GM21360 (cell line): ENCODE measurements around the gene PLAA.

ENCODE experiments used
- ATAC-seq: cut with Tn5 transposase; IDR thresholded peaks from one replicate; pipeline ENCODE4 v1.9.1; 2021; ENCODE audit warnings: mild to moderate bottlenecking, moderate library complexity; ENCODE audit not compliant: unreplicated experiment

Gene PLAA

DNA sequence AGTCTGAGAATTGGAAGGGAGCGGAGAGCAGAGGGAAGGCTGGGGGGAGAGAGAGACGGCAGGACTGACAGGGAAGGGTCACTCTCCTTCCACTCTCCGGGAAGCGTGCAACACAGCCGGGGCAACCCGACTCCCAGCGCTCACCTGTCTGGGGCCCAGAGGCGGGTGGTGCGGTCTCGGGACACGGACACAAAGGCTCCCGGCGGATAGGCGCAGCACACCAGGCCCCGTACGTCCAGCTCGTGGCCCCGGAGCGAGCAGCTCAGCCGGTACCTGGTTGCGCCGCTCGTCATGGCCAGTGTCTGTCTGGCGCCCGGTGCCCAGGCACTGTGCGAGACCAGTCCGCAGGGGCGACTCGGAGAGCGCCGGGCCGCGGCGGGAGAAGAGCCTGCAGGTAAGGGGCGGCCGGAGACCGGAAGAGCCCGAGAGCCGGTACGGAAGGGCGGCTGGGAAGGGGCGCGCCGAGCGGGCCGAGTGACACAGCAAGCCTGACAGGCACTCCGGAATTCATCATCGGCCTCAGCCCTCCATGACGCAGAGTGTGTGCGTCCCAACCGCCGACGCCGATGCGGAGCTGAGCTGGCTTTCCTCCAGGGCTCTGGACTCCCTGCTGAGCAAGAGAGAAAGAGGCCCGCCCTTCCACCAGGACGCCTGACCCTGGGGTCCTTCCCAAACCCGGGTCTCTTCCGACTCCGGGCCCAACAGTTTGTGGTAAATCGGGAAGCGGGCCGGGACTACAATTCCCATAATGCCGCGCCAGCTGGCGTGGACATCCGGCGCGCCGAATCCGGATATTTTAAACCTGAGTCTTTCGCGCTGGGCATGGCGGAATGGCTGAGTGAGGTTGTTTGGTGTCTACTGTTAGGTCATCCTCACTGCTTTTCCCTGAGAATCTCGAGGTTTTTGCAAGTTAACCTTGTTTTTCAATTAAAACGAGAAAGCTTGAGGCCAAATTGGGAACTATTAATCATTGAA is at the start of gene PLAA:
Gene PLAA, minus strand, starts transcription at position 490 of the 975 bp plus-strand sequence. Its CDS starts 197 bp downstream, at position 293.
- peak; percentile 98 for ATAC-seq

DNA sequence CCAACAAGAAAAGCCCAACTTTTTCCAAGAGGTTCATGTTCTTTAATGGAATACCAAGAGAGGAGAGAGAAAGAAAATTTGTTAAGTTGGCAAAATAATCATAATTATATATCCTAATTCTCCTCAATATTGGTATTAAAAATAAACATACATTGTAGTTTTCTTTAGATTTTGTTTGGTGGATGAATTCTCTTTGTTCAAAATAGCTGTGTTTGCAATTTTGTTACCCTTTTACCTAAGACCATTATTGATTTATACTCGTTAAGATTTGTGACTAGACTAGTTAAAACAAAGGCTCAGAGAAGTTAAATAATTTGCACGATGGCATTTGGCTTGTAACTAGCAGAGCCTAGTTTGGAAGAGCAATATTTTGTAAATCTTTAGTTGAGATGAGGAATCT is 48.8 kb upstream of the PLAA start:
- ATAC-seq: no peak

DNA sequence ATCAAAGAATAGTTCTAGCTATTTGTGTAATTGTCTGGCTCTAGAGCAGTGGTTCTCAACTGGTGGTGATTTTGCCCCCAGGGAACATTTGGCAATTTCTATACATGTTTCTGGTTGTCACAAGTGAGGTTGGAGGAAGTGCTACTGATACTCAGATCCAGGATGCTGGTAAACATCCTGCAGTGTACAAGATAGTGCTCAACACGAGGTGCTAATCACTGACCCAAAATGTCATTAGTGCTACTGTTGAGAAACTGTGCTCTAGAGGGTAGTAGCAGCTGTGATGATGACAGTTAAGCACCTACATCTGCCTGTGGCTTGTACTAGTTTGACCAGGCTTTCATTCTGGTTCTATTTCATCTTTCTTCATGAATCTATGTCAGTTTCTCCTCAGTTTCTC is 36.3 kb upstream of the PLAA start:
- ATAC-seq: peak; percentile 65

DNA sequence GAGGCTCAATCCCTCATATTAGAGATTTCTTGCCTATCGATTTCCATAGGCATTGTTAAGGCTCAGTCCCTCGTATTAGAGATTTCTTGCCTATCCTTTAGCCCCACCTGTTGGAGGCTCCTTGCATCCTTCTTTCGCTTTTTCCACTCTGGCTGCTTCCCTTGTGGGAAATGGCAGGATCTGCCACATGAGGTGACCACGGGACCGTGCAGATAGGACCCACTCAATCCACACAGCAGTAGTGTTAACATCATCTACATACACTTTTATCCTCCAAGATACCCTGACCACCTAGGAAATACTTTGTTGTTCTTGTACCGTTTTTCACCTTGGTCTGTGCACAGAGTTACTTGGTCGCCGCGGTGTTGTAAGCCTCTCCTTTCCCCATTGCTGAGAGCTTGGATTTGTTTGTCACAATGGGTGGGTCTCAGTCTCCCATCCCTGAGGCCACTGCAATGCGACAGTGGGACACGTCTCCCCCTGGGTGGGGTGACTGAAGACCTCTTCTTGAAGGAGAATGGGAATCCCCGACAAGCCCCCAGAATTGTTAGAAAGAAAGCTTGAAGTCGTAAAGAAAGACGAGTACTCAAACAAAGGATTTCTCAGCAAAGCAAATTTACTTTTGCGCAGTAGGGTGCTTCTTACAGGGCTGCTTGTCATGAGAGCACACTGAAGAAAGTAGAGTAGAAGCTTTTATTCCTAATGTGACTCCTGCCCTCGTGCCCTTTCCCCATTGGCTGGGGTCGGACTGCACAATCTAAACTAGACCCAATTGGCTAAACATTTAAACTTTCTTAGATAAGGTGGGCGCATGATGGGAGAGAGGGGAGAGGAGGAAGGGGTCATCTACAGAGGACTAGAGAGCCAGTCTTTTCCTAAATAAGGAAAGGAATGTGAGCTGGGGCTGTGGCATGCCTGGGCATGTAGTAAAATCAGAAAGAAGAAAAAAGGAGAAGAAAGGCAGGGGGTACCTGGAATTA is 29.0 kb upstream of the PLAA start:
- no peak for ATAC-seq

DNA sequence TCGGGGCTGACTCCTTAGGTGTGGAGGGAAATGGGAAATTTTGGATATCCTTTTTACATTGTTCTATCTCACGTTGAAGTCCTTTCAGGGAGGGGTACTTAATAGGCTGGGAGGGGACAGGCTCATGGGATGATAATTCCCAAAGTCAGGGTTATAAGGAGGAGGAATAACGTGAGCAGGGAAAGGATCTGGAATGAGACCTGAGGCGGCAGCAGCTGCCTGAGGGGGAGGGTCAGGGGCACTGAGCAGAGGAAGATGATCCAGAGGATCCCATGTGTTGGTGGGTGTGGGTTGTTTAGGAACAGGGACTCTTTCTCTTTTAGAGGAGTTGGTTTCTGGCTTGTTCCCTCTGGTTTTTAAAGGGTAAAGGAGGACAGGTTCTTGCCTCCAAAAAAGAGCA is 27.9 kb upstream of the PLAA start:
- no peak for ATAC-seq

DNA sequence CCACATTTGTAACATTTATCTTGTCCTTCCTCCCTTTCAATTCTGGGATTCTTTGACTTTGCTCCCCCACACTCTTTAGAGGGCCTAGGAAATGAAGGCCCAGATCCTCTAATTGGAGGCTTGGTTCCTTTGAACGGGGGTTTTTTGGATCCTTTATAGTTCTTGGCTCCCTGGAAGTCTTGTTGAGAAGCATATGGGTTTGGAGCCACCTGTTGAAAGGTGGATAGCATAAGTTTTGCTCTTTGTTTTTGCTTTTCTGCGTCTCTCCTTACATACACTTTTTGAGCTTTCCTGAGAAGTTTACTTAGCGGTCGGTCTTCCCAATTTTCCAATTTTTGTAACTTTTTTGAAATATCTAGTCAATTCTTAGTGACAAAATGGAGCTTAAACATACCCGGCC is 26.9 kb upstream of the PLAA start:
- no peak for ATAC-seq

DNA sequence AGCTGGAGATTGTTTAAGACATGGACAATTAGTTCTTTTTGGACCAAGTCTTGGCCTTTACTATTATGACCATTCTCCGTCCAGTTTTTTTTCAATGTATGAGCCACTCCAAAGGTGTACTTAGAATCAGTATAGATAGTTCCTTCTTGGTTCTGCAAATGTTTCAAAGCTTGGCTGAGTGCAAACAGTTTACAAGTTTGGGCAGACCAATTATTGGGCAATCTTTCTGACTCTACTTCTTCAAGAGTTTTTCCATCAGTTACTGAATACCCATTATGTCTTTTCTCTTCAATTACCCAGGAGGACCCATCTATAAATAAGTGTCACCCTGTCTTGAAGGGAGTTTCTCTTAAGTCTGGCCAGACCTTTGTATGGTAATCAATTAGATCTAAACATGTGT is 24.7 kb upstream of the PLAA start:
- no peak for ATAC-seq

DNA sequence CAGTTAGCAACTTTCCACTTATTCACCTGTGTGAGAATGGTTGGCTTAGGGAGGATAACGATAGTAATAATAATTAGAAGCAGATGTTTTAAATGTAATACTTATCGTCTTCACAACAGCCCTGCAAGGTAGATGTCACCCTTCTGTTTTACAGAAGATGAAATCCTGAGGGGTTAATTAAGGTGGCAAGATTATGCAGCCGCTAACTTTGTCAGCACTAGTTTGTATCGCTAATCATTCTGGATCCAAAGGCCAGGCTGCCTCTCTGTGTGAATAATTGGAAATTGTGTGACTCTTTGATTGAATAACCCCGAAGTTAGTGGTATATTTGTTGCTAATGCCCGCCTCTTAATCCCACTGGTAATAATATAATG is 9.8 kb upstream of the PLAA start:
- ATAC-seq: no peak

DNA sequence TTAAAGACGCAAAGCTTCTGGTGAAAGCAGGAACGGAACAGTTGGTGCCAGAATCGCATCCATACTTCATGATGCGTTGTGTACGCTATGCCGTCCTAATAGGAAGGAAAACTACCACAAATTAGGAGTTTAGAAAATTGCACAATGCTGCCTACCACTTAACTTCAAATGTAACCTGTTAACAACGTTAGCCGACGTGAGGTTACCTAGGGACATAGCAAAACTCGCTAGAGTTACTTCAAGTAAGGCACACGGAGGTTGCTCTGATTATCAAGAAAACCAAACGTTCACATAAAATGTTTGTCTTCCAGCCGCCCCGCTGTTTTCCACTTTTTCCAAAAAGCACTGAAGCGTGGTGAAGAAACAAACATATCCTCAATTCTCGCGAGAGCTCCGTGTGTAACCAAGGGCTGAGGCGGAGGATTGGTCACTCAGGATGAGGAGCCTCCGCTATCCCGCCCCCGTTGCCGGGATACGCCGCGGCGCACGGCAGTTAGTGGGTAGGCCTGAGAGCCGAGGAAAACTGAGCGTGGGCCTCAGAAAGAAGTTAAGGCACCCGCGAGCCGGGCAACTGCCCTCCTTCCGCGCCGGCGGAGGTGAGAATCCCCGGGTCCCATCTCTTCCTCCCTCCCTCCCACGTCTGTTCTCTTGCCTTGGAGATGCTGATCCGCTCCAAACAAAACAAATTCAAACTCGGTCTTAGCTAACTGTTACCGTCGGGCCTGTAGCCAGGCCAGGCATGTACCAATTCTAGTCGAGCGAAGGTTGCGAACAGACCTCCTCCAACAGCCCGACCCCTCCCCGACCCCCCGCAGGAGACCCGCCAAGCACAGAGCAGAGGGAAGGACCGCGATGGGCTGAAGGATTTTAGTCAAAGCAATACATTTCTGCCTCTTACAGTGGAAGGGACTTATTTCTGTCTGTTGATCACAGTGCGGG is 9.1 kb upstream of the PLAA start, which contains the start of gene IFT74:
Gene IFT74, plus strand, starts transcription at position 492 of the 939 bp plus-strand sequence. CDS start 5,556 bp downstream, outside the sequence.
- ATAC-seq: peak; percentile 99

DNA sequence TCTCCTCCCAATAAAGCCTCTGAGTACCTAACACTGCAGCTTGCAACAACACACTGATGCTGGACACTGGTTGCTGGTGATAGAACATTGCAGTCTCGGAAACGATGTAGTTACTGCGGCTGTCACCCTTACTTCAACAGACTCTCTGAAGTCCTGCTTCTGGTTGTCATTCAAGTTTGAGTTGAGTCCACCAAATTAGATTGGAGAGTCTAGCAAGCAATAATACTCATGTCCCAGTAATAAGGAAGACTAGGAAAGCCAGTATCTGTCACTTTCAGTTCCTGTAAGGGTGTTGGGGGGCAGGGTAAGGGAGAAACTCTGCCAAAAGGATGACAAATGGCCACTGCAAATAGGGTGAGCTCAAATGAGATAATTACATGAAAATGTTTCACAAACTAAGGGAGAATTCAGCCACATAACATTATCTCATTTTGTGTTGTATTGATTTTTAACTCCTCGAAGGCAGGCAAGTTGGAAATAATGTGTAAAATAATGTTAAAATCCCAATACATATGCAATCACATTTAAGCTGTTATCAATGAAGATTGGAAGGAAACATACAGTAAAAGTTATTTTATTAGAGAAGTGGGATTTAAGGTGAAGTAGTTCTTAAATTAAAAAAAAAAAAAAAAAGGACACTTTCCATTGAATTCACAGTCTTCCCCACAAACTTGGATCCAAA is 8.3 kb upstream of the PLAA start:
- ATAC-seq: no peak

DNA sequence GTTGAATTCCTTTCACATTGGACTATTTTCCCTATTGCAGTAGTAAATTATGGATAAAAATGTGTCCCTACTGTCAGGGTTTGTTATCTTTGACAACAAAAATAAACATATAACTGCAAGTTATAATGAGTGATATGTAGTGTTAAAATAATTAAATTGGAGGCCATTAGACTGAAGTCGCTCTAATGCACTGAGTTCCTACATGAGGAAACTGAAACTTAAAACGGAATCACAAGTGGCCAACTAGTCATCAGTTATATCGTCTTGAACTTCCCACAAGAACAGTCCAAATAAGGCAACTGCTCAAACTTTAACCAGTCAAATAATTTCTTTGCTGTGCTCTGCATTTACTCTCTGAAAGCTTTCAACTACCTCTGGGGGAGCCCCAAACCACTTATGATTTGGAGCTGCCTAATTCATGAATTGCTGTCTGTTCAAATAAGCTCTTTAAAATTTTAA is 7.0 kb upstream of the PLAA start:
- no peak for ATAC-seq

DNA sequence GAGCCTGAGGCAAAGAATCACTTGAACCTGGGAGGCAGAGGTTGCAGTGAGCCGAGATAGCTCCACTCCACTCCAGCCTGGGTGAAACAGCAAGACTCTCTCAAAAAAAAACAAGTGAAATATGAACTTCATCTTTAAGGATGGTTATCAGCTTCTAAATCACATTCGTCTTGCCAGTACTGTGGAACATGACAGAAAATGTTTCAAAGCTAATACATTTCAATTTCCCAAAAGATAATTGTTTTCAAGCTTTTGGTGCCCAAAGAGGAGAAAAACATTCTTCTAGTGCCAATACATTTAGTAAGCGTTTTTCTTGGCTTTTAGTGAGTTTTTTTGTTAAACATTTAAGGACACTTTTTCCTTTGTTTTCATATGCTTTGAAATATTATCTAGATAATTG is 4.8 kb upstream of the PLAA start:
- no peak for ATAC-seq

DNA sequence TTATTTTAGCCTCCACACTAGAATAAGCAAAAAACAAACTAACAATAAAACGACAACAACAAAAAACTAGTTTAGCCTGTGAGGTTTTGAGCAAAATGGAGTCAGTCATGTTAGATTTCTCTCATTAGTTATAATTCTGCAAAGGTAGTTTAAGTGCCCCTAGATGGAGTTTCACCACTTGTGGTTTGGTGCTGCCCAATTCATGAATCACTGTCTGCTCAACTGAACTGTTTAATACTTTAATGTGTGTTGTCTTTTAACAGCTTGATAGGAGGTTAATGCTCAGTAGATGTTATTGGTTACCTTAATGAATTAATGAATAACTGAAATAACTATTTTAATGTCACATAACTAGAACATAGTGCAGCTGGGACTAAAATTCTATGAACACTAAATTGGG is 3.5 kb upstream of the PLAA start:
- ATAC-seq: no peak

DNA sequence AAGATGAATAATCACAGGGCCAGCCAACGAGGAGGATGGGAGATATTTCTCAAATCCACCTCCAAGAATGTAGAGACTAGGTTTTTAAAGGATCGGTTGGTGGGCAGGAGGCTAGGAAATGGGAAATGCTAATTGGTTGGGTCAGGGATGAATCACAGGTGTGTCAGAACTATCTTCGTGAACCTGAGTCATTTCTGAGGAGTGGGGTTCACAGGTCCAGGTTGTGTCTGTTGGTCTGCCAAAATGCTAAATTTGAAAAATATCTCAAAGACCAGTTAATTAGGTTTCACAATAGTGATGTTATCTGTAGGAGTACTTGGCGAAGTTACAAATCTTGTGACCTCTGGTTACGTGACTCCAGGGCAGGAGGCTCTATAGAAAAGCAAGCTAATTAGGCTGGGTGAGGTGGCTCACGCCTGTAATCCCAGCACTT is 2.6 kb upstream of the PLAA start:
- no peak for ATAC-seq

DNA sequence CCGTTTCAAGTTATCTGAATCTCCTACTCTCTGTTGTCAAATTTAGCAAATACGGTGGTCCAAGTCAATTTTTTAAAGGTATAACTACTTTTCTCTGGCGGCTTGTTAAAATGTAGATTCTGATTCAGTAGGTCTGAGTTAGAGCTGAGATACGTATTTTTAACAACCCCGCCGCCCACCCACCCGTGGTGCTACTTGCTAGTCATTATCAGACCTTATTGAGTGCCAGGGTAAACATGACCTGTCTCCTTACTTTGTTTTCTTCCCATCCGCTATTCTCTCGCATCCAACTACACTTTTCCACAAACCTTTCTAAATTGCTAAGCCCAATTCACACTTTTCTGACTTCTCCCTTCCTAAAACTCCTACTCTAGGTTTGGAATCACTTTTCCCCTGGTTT is 694 bp upstream of the PLAA start:
- ATAC-seq: no peak

DNA sequence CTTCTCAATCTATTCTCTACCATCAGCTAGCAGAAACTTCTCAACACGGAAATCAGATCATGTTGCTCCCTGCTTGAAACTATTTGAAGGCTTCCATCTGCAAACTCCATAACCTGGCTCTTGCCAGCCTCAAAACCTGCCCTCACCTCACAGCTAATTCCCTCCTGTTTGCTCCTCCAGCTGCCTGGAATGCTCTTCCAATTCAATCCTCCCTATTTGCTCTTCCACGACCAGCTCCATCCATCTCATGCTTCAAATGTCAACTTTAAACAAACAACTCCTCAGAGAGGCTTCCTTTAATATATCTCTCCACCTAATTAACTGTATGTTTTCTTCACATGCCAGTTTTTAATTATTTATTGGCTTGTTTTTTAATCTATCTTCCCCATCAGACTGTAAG is 1.5 kb downstream of the PLAA start:
- no peak for ATAC-seq

DNA sequence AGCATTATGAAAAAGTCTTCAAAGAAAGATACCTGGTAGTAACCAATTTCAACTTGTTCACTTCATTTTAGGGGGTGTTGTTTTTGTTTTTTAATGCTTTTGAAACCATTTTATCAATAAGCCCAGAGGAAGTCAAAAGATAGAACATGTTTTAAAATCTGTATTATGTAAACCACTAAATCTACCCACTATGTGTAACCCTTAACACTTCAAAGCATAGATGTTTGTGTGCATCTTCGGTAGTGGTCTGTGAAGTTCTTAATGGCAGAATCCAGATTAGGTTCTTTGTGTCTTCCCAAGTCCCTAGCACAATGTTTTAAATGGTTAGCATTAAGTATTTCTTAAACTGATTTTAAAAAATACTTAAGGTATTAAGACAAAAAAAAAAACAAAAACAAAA is 6.3 kb downstream of the PLAA start:
- ATAC-seq: no peak

DNA sequence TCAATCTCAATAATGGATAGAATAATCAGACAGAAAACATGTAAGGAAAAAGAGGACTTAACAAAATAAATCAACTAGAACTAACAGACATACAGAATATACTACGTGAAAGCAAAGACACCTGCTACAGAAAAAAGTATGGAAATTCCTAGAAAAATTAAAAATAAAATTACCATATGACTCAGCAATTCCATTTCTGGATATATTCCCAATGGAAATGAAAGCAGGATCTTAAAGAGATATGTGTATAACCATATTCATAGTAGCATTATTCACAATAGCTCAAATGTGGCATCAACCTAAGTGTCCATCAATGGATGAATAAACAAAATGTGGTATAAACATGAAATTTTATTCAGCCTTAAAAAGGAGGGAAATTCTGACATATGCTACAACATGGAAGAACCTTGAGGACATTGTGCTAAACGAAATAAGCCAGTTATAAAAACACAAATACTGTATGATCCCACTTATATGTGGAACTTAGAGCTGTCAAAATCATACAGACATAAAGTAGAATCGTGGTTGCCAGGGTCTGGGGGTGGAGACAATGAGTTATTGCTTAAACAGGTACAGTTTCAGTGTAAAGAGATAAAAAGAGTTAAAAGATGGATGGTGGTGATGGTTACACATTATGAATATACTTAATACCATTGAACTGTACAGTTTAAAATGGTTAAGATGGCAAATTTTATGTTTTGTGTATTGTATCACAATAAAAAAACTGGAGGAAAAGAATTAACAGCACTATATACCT is 6.9 kb downstream of the PLAA start:
- no peak for ATAC-seq

DNA sequence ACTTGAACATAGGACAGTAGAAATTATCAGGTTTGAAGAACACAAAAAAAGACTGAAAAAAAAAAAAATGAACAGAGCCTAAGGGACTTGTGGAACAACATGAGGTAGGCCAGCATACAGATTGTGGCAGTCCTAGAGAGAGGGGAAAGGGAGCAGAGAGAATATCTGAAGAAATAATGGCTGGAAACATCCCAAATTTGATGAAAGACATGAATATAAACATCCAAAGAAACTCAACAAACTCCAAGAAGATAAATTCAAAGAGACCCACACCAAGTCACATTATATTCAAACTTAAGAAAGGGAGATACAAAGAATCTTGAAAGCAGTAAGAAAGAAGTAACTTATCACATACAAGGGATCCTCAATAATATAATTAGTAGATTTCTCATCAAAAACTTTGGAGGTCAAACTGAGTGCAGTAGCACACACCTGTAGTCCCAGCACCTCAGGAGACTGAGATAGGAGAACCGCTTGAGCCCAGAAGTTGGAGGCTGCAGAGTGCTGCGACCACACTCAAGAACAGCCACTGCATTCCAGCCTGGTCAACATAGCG is 9.1 kb downstream of the PLAA start:
- no peak for ATAC-seq
